Stimulated activated naive CD8-positive, alpha-beta T cell treated with anti-CD3 and anti-CD28 coated beads, Interleukin-15, amount 100 ng/mL, for 72 hours (primary cell): Measurements from ENCODE around the gene RAB36.

Experiments used
- ATAC-seq: fragments of 150-1000 bp; cut with Tn5 transposase; 2 replicates; pipeline ENCODE4 v1.10.0; 2021; ENCODE audit warnings: mild to moderate bottlenecking, moderate library complexity
- DNase-seq, 2 donors: peaks; one replicate each; pipeline ENCODE4 v3.0.0; 2021 to 2022
- H3K27ac Mint-ChIP-seq, 2 donors: one replicate each; pipeline ENCODE4 v1.8.0; 2022; ENCODE audit warnings: mild to moderate bottlenecking in 2 of 2, mixed read lengths in 2 of 2, moderate library complexity in 2 of 2
- H3K27me3 Mint-ChIP-seq: one replicate; pipeline ENCODE4 v1.8.0; 2022; ENCODE audit warnings: mixed read lengths
- H3K4me1 Mint-ChIP-seq: one replicate; pipeline ENCODE4 v1.8.0; 2022; ENCODE audit warnings: mild to moderate bottlenecking, mixed read lengths
- H3K4me3 Mint-ChIP-seq, 2 donors: one replicate each; pipeline ENCODE4 v1.8.0; 2022; ENCODE audit warnings: mild to moderate bottlenecking in 2 of 2, mixed read lengths in 2 of 2, moderate library complexity in 1 of 2
- H3K9me3 Mint-ChIP-seq, 2 donors: one replicate each; pipeline ENCODE4 v1.8.0; 2022; ENCODE audit warnings: mixed read lengths in 2 of 2

Gene RAB36

GRCh38 chr22:23154461-23154860 lies 9.2 kb downstream of the RAB36 start:
- Mint-ChIP-seq H3K9me3 (no peaks in the 10 kb centered on the region), H3K27me3 (no peaks in the 10 kb centered on the region), H3K4me1 (peaks cover 16% of the 10 kb centered on the region), H3K4me3 (no peak overlapping the region), H3K27ac (no peak overlapping the region)
- ATAC-seq, result no peak
- DNase-seq, result no peak

GRCh38 chr22:23155143-23155542 lies 9.9 kb downstream of the RAB36 start:
- H3K27me3 Mint-ChIP-seq, result no peaks in the 10 kb centered on the region
- H3K4me1 Mint-ChIP-seq, result peaks cover 16% of the 10 kb centered on the region
- H3K4me3 Mint-ChIP-seq, result no peak overlapping the region
- no peak for ATAC-seq
- no peak for DNase-seq
- H3K9me3 Mint-ChIP-seq, result no peaks in the 10 kb centered on the region
- no peak overlapping the region for H3K27ac Mint-ChIP-seq

GRCh38 chr22:23155831-23156230 lies 10.6 kb downstream of the RAB36 start:
- ATAC-seq (no peak), DNase-seq (no peak)
- Mint-ChIP-seq H3K27me3 (no peaks in the 10 kb centered on the region), H3K4me3 (no peak overlapping the region), H3K27ac (no peak overlapping the region), H3K4me1 (peaks cover 16% of the 10 kb centered on the region), H3K9me3 (no peaks in the 10 kb centered on the region)

GRCh38 chr22:23156286-23156685 lies 11.0 kb downstream of the RAB36 start:
- DNase-seq, result no peak
- Mint-ChIP-seq H3K4me1 (peaks cover 16% of the 10 kb centered on the region), H3K9me3 (no peaks in the 10 kb centered on the region), H3K4me3 (no peak overlapping the region), H3K27ac (peak overlapping the region in 1 of 2 donors; percentile 35), H3K27me3 (no peaks in the 10 kb centered on the region)
- ATAC-seq, result no peak

- Mint-ChIP-seq H3K9me3 (no peaks in the 10 kb centered on the region), H3K4me3 (no peak overlapping the region), H3K27me3 (no peaks in the 10 kb centered on the region), H3K27ac (peak overlapping the region in 1 of 2 donors; percentile 34), H3K4me1 (peaks cover 10% of the 10 kb centered on the region)
- no peak for DNase-seq
- no peak for ATAC-seq
Observed at GRCh38 chr22:23157560-23158515, 12.6 kb downstream of the RAB36 start.

GRCh38 chr22:23158516-23159290 lies 13.4 kb downstream of the RAB36 start:
- ATAC-seq (no peak), DNase-seq (no peak)
- peaks cover 1% of the 10 kb centered on the region for H3K4me1 Mint-ChIP-seq
- H3K27ac Mint-ChIP-seq, result no peak overlapping the region
- no peaks in the 10 kb centered on the region for H3K27me3 Mint-ChIP-seq
- no peak overlapping the region for H3K4me3 Mint-ChIP-seq
- H3K9me3 Mint-ChIP-seq, result no peaks in the 10 kb centered on the region

- H3K4me3 Mint-ChIP-seq, result no peak overlapping the region
- no peaks in the 10 kb centered on the region for H3K4me1 Mint-ChIP-seq
- H3K9me3 Mint-ChIP-seq, result no peaks in the 10 kb centered on the region
- no peaks in the 10 kb centered on the region for H3K27me3 Mint-ChIP-seq
- DNase-seq (no peak), ATAC-seq (no peak)
- H3K27ac Mint-ChIP-seq, result no peak overlapping the region
Observed at GRCh38 chr22:23159291-23159630, 14.0 kb downstream of the RAB36 start.

GRCh38 chr22:23161029-23161428 lies 15.8 kb downstream of the RAB36 start:
- no peak overlapping the region for H3K4me3 Mint-ChIP-seq
- H3K27ac Mint-ChIP-seq, result no peak overlapping the region
- ATAC-seq, result no peak
- H3K4me1 Mint-ChIP-seq, result no peaks in the 10 kb centered on the region
- H3K9me3 Mint-ChIP-seq, result no peaks in the 10 kb centered on the region
- no peak for DNase-seq
- no peaks in the 10 kb centered on the region for H3K27me3 Mint-ChIP-seq

GRCh38 chr22:23161574-23161973 lies 16.3 kb downstream of the RAB36 start:
- Mint-ChIP-seq H3K27ac (no peak overlapping the region), H3K4me1 (no peaks in the 10 kb centered on the region)

GRCh38 chr22:23163665-23164064 lies 18.4 kb downstream of the RAB36 start:
- Mint-ChIP-seq H3K27ac (no peak overlapping the region), H3K4me1 (no peaks in the 10 kb centered on the region), H3K9me3 (no peaks in the 10 kb centered on the region), H3K27me3 (no peaks in the 10 kb centered on the region), H3K4me3 (no peak overlapping the region)
- ATAC-seq (no peak), DNase-seq (no peak)

More at GRCh38 chr22:23161574-23161973, 16.3 kb downstream of the RAB36 start:
- H3K9me3 Mint-ChIP-seq, result no peaks in the 10 kb centered on the region
- no peaks in the 10 kb centered on the region for H3K27me3 Mint-ChIP-seq
- no peak overlapping the region for H3K4me3 Mint-ChIP-seq
- no peak for DNase-seq
- no peak for ATAC-seq

GRCh38 chr22:23164091-23164490 lies 18.8 kb downstream of the RAB36 start:
- no peak for DNase-seq
- Mint-ChIP-seq H3K27ac (no peak overlapping the region), H3K9me3 (no peaks in the 10 kb centered on the region), H3K4me3 (no peak overlapping the region), H3K4me1 (no peaks in the 10 kb centered on the region), H3K27me3 (no peaks in the 10 kb centered on the region)
- ATAC-seq, result no peak

- no peak overlapping the region for H3K4me3 Mint-ChIP-seq
- ATAC-seq (no peak), DNase-seq (no peak)
- no peaks in the 10 kb centered on the region for H3K9me3 Mint-ChIP-seq
- no peaks in the 10 kb centered on the region for H3K27me3 Mint-ChIP-seq
- no peaks in the 10 kb centered on the region for H3K4me1 Mint-ChIP-seq
- H3K27ac Mint-ChIP-seq, result no peak overlapping the region
Observed at GRCh38 chr22:23166042-23166831, 21.0 kb downstream of the RAB36 start.

- DNase-seq (no peak), ATAC-seq (no peak)
- Mint-ChIP-seq H3K27ac (peak overlapping the region; percentile 13 to 61), H3K27me3 (no peaks in the 10 kb centered on the region), H3K9me3 (no peaks in the 10 kb centered on the region), H3K4me1 (no peaks in the 10 kb centered on the region), H3K4me3 (no peak overlapping the region)
Observed at GRCh38 chr22:23166841-23167616, 21.8 kb downstream of the RAB36 start.

- Mint-ChIP-seq H3K27me3 (no peaks in the 10 kb centered on the region), H3K27ac (peak overlapping the region; percentile 27 to 40), H3K4me1 (no peaks in the 10 kb centered on the region), H3K4me3 (no peak overlapping the region), H3K9me3 (no peaks in the 10 kb centered on the region)
- ATAC-seq (no peak), DNase-seq (no peak)
Observed at GRCh38 chr22:23168391-23169042, 23.2 kb downstream of the RAB36 start.

GRCh38 chr22:23169043-23169406 lies 23.7 kb downstream of the RAB36 start:
- no peaks in the 10 kb centered on the region for H3K27me3 Mint-ChIP-seq
- H3K9me3 Mint-ChIP-seq, result no peaks in the 10 kb centered on the region
- ATAC-seq (no peak), DNase-seq (no peak)
- no peak overlapping the region for H3K27ac Mint-ChIP-seq
- peaks cover 4% of the 10 kb centered on the region for H3K4me1 Mint-ChIP-seq
- H3K4me3 Mint-ChIP-seq, result no peak overlapping the region
